Measurements from ENCODE around the gene RAB19.

The RAB19 gene, protein sequence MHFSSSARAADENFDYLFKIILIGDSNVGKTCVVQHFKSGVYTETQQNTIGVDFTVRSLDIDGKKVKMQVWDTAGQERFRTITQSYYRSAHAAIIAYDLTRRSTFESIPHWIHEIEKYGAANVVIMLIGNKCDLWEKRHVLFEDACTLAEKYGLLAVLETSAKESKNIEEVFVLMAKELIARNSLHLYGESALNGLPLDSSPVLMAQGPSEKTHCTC

DNA sequence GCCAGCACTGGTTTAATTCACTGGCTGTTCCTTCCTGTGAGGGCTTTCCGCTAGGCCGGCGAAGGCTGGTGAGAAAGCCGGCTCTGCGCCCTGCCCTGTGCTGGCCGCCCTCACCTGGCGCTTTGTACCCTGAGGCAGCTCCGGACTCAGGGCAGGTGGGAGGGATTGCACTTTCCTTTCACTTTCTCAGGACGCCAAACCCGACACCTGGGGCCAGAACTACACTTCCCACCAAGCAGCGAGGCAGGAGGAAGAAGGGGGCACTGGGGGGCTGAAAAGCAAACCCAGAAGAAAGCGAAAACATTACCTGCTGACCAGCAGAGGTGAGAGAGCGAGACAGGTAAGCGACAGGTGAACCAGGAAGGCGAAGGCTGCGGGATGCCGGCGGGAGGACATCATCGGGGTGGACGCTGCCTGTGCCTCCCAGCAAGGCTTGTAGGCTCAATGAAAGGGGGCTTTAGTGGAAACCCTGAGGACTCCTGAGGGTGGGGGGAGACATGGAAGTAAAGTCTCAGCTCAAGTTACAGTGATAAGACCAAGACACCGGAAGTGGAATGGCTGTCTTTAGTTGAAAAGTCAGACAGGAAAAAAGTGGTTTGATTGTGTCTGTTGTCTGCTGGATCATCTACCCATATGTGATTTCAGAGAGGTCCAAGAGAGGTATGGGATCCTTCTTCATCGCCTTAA is at the start of gene RAB19:
Gene RAB19, plus strand, starts transcription at position 181 of the 687 bp plus-strand sequence. CDS start 3,589 bp downstream, outside the sequence.
- DNase-seq, result no peak

DNA sequence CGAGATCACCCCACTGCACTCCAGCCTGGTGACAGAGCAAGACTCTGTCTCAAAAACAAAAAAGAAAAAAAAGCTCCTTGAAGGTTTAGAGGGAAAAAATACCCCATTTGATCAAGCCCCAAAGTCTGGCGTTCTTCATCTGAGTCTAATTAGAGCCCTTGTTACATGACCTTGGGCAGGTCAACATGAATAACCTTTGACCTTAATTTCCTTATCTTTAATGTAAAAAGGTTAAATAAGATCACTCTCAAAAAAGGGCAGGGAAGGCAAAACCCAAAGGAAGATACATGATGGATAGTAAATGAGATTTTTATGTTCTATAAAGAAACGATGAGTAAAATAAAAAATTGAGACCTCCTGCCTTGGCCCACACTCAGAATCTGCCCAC is 45.8 kb upstream of the RAB19 start:
- no peak for DNase-seq

DNA sequence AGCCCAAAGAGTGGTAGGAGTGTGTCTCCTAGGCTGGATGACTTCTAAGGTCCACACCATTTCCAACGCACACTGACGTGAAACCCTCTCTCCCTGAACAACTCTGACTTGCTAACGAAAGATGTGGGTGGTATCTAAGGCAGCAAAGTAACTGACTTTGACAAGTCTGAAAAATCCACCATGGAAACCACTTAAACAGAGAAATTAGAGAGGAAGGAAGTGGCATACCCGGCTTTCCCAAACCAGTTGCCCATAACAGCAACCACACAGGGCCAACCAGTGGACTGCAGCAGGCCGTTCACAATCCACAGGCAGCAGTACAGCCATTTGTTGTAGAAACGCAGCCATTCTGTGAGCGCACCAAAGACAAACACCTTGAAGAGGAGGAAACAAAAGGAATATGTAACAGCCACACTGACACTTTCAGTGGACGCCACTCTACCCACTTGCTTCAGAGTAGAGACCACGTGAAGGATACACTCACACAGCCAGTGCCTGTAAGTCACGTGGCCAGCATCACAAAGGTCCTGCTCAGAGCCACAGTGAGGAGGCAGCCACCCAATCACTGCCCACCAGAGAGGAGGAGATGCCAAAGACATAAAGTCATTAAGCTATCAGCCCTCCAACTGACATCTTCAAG is 45.3 kb upstream of the RAB19 start:
- no peak for DNase-seq

DNA sequence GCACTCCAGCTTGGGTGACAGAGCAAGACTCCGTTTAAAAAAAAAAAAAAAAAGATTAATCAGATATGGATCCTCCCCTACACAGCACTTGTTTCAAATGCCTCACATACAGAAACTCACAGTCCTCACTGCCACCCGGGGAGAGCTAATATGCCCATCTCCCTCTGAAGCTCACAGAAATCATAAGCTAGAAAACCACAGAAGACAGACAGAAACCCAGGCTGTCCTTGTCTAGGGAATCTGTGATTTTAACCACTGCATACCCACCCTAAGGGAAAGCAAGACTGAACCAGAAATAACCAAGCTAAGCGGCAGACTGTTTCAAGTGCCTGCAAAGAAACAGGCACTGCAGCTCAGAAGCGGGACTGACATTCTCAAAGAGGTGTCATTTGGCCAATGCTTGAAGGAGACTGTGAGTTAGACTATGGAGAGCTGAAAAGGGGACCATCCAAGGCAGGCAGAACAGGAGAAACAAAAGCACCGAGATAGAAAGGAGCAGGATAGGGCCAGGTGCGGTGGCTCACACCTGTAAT is 43.1 kb upstream of the RAB19 start:
- no peak for DNase-seq

DNA sequence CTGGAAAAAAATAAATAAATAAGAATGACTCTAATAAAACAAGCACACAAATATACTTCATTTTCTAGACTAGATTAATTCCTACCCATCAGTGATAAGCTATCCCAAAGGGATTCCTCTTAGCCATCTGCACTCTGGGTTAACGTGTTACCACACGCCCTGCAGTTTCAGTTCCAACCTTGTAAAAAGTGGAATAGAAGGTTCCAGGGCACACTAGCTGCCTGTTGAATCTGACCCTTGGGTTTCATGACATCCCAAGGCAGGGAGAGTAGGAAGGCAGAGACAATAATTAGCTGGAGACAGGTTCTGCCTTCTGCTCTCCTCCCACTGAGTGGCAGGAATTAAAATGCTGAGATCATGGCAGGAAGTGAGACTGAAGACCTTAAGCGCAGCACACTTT is 39.0 kb upstream of the RAB19 start:
- no peak for DNase-seq

DNA sequence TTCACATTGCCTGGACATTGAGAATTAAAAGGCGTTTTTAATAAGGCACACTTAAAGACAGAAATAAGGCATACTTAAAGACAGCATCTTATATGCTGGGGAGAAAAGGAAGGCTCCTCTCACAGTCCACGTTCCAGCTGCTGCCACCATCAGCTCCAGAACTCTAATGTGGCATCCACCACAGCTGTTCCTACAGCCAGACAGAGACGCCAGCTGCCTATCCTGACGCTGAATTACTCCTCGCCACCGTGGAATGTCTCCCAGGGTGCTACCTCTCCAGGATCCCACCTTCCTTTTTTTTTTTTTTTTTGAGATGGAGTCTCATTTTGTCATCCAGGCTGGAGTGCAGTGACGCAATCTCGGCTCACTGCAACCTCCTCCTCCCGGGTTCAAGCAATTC is 36.3 kb upstream of the RAB19 start:
- no peak for DNase-seq

DNA sequence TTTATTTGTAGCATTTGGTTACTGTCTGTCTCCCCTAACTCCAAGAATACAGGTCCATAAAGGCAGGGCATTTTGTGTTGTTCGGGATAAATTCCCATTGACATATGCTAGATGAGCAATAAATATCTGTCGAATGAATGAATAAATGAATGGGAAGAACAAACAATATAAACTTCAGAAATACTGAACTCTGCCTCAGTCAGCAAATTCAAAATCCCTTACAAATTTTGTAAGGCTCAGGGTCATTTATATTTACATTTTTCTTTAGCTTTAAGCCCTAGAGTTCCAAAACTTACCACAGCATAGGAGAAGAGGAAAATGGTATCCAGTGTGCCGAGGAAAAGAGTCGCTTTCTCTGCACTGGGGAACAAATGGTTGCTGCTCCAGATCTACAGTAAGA is 34.6 kb upstream of the RAB19 start:
- DNase-seq, result no peak

DNA sequence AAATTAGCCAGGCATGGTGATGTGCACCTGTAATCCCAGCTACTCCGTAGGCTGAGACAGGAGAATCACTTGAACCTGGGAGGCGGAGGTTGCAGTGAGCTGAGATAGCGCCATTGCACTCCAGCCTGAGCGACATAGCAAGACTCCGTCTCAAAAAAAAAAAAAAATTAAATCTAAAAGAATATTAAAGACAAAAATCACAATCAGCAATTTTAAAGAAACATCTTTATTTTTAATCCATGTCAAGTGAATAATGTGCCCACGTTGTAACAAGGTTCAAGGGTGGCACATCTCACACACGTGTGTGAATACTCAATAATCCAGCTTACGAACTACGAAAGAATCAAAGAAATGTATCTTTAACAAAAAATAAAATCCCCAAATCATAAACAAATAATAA is 28.5 kb upstream of the RAB19 start:
- DNase-seq, result no peak

DNA sequence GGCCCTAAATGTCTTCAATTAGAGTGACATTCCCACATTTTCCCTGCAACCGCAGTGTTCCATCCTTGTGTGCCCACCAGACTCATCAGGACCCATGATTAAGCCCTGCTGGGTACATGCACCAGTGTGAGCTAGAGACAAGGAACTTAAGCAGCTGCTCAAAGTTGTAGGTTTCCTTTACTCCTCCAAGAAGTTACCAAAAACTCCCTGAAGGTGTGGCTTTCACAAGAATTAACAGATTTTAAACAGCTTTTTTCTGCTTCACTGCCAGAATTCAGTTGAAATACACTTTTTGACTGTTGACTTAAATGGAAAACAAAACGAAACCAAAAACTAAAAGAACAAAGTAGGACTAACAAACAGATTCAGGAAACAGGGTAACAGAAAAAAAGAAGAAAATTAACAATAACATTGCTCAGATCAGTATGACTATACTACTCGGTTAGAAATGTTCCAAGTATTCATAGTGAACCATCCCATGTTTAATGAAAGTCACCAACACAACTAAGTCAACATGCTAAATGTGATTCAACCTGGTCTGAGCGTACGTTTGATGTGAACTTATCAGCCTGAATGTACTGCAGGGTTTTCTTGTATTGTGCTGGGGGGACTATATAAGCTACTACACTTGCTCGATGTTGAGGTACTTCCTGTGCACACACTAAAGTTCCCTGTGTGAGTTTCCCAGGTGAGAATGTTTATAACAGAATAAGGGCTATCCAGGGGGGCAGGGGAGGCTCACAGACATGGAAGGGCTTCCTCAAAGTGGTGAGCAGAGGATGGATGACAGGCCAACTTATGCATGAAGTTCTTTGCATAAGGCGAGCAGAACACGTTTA is 27.7 kb upstream of the RAB19 start:
- no peak for DNase-seq

DNA sequence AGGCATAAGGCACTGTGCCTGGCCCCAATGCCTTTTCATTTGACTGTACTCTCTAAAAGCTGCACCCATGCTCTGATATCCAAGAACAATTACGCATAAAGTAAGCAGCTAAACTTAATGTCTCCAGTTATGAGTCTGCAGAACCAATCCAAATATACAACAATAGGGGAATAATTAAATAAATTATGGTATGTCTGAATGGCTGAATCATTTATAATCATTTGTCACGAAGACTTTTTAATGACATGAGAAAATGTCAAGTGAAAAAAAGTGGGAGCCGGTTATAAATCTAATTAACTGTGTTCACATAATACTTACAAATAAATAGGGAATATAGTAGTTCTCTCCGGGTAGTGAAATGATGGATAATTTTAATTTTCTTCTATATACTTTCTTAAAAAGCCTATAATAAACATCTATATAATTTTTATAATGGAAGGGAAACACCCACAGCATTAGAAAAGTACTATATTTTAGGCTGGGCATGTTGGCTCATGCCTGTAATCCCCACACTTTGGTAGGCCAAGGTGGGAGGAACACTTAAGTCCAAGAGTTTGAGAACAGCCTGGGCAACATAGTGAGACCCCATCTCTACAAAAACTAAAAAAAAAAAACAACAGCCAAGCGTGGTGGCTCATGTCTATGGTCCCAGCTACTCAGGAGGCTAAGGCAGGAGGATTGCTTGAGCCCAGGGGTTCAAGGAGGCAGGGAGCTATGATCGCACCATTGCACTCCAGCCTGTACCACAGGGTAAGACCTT is 19.7 kb upstream of the RAB19 start:
- no peak for DNase-seq

DNA sequence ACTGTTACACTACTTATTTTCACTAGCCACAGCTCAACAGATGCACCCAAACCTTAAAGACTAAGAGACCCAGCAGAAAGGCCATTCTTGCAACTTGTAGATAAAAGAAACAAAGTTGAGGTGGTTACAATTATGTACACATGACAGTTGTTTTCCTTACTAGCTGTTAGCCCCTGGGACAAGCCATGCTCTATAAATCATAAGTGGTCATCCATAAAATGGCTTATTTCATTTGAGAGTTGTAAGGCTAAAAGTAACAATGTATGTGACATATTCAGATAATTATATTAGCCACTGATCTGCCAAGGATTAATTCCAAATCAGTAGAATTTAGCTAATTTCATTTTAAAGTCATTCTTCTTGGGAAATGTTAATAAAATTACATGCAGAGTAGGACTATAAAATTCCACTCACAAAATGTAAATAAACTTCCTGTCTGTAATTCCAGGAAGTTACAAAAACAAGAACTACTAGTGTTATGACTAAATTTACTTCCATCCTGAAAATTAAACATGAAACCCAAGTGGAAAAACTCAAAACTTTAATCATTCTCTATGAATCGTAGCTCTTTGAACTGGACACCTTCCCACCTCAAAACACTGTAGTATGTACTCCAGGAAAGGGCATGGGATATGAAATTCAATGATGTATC is 18.8 kb upstream of the RAB19 start:
- DNase-seq, result no peak

DNA sequence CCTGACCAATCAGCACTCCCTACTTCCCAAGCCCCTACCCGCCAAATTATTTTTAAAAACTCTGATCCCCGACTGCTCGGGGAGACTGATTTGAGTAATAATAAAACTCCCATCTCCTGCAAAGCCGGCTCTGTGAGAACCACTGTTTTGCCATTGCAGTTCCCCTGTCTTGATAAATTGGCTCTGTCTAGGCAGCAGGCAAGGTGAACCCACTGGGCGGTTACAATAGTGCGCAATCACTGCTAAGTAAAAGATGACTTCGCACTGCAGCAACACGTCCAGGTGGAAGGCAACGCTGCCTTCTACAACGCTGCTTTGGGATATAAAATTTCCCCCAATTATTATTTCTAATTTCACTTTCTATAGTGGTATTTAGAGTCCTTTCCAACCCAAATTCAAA is 14.4 kb upstream of the RAB19 start:
- DNase-seq, result no peak

DNA sequence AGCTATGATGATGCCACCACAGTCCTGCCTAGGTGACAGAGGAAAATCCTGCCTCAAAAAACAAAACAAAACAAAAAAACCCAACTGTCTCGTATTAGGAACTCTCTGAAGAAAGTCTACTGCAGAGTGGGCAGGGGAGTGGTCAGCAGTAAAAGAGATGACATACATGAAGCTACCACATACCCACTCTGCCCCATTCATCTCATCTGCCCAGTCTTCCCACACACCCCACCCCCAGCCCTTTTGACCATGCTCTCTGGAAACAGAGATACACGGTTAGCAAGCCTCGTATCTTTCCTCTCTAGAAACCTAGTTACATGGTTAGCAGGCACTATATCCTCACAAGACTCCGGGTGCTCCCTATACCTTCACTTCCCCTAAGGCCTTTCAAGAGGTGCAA is 13.8 kb upstream of the RAB19 start:
- DNase-seq, result no peak

DNA sequence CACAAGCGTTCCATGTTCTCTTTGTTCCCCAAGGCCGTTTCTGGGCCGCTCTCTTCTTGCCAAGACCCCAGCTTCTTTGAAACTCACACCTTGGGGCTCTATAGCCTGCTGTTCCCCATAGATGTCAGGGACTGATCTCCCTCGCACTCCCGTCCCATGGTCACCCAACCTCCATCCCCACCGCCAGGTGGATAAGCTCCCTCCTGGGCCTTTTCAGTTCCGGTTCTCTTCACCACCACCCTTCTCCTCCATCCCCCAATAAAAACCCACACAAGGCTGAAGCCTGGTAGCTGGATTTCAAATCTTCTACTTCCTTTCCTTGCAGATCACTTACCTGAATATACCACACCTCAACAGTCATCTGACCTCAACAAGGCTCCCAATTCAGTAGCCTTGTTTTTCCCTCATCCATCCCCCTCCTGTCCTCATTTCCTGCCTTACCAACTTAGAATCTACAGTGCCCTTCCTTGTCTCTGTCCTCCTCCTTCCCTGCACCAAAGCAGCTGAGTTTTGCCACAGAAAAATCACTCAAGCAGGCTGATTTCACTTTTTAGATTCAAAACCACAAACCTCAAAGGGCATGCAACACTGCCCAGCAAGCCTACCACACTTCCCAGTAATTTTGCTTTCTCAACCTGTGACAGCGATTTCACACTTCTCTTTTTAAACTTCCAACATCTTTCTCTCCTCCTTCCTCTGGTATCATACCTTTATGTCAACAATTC is 13.2 kb upstream of the RAB19 start:
- DNase-seq, result no peak

DNA sequence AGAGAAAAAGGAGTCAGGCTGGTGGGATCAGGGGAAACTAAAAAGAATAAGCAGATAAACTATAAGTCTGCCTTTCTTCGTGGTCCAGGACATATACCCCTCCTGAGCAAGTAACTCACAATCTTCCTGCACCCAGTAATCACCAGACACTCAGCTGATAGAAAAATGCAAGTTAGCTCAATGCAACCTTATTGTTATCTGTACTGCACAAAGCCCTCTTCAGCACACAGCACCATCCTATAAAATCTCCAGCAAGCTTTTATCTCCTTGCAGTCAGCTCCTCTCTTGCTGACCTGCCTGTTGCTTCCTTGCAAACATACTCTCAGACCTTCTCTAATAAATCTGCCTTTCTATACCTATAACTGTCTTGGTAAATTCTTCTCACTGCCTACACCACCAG is 12.2 kb upstream of the RAB19 start:
- DNase-seq, result no peak

DNA sequence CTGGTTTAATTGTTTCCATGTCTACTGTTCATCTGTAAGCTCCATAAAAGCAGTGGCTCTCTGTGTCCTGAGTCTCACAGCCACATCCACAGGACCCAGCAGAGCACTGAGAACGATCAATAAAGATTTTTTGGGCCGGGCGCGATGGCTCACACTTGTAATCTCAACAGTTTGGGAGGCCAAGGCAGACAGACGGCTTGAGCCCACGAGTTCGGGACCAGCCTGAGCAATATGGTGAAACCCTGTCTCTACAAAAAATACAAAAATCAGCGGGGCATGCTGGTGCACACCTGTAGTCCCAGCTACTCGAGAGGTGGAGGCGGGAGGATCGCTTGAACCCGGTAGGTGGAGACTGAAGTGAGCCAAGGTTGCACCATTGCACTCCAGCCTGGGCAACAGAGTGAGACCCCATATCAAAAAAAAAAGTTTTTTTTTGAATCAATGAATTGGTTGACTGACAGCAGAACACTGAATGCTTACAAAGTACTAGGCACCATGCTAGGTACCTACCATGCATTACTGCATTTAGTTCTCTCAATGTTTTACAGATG is 10.0 kb upstream of the RAB19 start:
- no peak for DNase-seq

DNA sequence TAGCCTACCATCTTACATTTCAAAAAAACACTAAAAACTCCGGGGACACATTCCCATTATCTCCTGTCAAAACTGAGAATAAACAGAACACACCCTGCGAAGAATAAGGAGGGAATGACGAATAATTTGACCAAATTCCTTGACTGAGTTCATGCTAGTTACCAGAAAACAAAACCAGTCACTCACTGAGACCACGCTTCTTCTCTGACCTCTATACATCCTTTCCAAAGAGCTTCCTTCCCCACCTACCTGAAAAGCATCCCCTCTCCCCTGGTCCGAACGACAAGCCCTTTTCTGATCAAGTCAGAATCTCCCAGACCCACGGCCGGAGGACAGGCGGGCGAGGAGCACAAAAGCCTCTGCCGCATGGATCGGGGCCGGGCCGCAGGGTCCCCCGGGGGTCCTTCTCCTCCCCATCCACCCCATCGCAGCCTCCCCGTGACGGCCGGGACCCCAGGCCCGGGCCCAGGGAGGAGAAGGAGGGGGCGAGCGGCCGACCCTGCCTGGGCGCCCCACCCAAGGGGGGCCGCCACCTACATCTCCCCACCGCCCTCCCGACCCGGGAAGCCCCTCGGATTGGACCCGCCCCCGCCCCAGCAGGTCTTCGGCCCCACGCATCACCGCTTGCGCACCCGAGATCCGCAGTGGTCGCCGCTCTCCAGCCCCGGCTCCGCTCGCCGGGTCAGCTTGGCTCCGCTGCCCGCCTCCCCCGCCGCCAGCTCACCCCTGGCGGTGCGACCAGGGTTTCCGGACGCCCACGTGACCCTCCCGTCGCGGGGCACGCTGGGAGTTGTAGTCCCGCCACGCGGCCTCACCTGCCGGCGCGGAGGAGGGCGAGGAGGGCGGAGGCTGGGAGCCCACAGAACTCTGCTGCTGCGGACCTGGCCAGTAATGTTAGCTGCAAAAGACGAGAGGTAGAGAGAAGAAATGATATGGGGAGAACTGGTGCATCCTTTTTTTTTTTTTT is 5.8 kb upstream of the RAB19 start, which contains the start of gene SLC37A3:
Gene SLC37A3, minus strand, starts transcription at position 747 of the 967 bp plus-strand sequence. CDS start 16,004 bp downstream, outside the sequence.
- peak; percentile 88 for DNase-seq

DNA sequence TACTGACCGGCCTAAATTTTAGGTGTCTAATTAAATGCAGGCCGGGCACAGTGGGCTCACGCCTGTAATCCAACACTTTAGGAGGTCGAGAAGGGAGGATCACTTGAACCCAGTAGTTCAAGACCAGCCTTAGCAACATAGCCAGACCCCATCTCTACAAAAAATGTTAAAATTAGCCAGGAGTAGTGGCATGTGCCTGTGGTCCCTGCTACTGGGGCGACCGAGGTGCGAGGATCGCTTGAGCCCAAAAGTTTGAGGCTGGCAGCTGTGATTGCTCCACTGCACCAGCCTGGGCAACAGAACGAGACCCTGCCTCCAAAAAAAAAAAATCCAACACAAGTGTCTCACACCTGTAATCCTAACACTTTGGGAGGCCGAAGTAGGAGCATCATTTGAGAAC is 5.0 kb upstream of the RAB19 start:
- DNase-seq, result no peak

DNA sequence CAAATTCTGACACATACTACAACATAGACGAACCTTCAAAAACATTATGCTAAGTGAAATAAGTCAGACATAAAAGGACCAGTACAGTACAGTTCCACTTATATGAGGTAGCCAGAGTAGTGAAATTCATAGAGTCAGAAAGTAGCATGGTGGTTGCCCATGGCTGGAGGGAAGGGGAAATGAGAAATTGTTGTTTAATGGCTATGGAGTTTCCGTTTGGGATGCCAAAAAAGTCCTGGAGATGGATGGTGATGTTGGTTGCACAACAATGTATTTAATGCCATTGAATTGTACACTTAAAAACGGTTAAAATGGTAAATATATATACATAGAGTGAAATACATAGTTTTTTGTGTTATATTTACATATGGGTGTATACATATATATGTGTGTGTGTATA is 3.5 kb upstream of the RAB19 start:
- DNase-seq, result no peak

Data from left hindlimb (tissue), 1 donor.